GM18517 (cell line): Measurements from ENCODE around the gene MLIP.
A peak's percentile ranks its signal among the peaks of the same experiment; 100 is the strongest.

ENCODE experiments used
- ATAC-seq: cut with Tn5 transposase; IDR thresholded peaks from one replicate; pipeline ENCODE4 v1.9.1; 2021; ENCODE audit warnings: mild to moderate bottlenecking, moderate library complexity; ENCODE audit not compliant: unreplicated experiment

Gene MLIP

GRCh38 chr6:54273214-54273820, 162.1 kb downstream of the MLIP start:
- ATAC-seq: no peak

GRCh38 chr6:54274383-54274782, 163.1 kb downstream of the MLIP start:
- ATAC-seq: no peak

GRCh38 chr6:54282186-54282585, 170.9 kb downstream of the MLIP start:
- no peak for ATAC-seq

GRCh38 chr6:54284161-54284860, 173.1 kb downstream of the MLIP start:
- no peak for ATAC-seq

- ATAC-seq: no peak
Measured at GRCh38 chr6:54285595-54285994, 174.4 kb downstream of the MLIP start.

- ATAC-seq: no peak
Measured at GRCh38 chr6:54286141-54286540, 174.9 kb downstream of the MLIP start.

- no peak for ATAC-seq
Measured at GRCh38 chr6:54288474-54288873, 177.2 kb downstream of the MLIP start.

GRCh38 chr6:54289426-54289825, 178.2 kb downstream of the MLIP start:
- no peak for ATAC-seq

GRCh38 chr6:54291146-54291545, 179.9 kb downstream of the MLIP start:
- peak; percentile 59 for ATAC-seq

GRCh38 chr6:54291738-54292137, 180.5 kb downstream of the MLIP start:
- ATAC-seq: peak; percentile 95

- no peak for ATAC-seq
Measured at GRCh38 chr6:54294965-54295532, 183.8 kb downstream of the MLIP start.

GRCh38 chr6:54299542-54300269, 188.5 kb downstream of the MLIP start:
- no peak for ATAC-seq

GRCh38 chr6:54301770-54302169, 190.5 kb downstream of the MLIP start:
- ATAC-seq: no peak

GRCh38 chr6:54307439-54307910, 196.2 kb downstream of the MLIP start:
- peak; percentile 44 for ATAC-seq

- peak; percentile 52 for ATAC-seq
Measured at GRCh38 chr6:54308289-54308985, 197.2 kb downstream of the MLIP start, which contains the start of gene TINAG. Gene TINAG (plus strand): TSS chr6:54308441. CDS start chr6:54308551, 110 bp downstream.

GRCh38 chr6:54308986-54309315, 197.7 kb downstream of the MLIP start:
- ATAC-seq: no peak

GRCh38 chr6:54310377-54311152, 199.3 kb downstream of the MLIP start:
- ATAC-seq: no peak

GRCh38 chr6:54315656-54316055, 204.4 kb downstream of the MLIP start:
- no peak for ATAC-seq
